Posterior vena cava (tissue), 2 donors: Measurements from ENCODE around the gene VCL. TPM values are rescaled to one million over a fixed set of nuclear protein-coding genes. Genes with fewer than 3 reads are reported as not detected.
"Not testable (repeated sequence)": the region's sequence is repeated elsewhere in the genome, so short reads cannot be mapped to it uniquely, and the experiment has no call there.

ENCODE experiments used
- DNase-seq: peaks from one replicate; pipeline ENCODE4 v3.0.0-alpha.2; 2020; ENCODE audit warnings: low spot score
- intact Hi-C, 2 donors: fragments of 100-400 bp; cut with DNase I; formaldehyde crosslinking; loops; one replicate each; pipeline versions ENCODE4 v1.14.1 to v1.14.2; 2022 to 2023
- total RNA-seq, 2 donors: library from RNA; stranded (reverse); fragmentation: NEBNext Ultra II Directional; extraction: Animal tissue kit (Norgen Biotek cat#: 25700); gene quantifications; one replicate each; pipeline ENCODE4 v1.2.1, GENCODE V29; 2021
- donor health status: DM: yes; HTN: yes; CAD: no.
- donor health status: DM: yes; HTN: yes; CAD: no.

Gene VCL
- total RNA-seq, 2 donors from 2014 or later: 419 to 480 TPM

GRCh38 chr10:74029943-74030342, 32.0 kb downstream of the VCL start:
- no peak for DNase-seq
- intact Hi-C loops: loop anchor here in 1 of 2 donors (10.0 kb wide), 1 partner anchor 45 kb away; no protein-coding TSS in a partner anchor

GRCh38 chr10:74032208-74032607, 34.3 kb downstream of the VCL start:
- intact Hi-C loops, DNase-seq: not testable (repeated sequence)

GRCh38 chr10:74032900-74033655, 35.2 kb downstream of the VCL start:
- DNase-seq: no peak
- intact Hi-C loops: no loop called here

GRCh38 chr10:74033702-74034101, 35.8 kb downstream of the VCL start:
- intact Hi-C loops: no loop called here
- no peak for DNase-seq

- intact Hi-C loops: no loop called here
- DNase-seq: no peak
Observed at GRCh38 chr10:74034301-74034700, 36.4 kb downstream of the VCL start.

- DNase-seq: no peak
- intact Hi-C loops: no loop called here
Observed at GRCh38 chr10:74035303-74035702, 37.4 kb downstream of the VCL start.

GRCh38 chr10:74036474-74036873, 38.6 kb downstream of the VCL start:
- intact Hi-C loops: no loop called here
- no peak for DNase-seq

GRCh38 chr10:74039561-74040145, 41.7 kb downstream of the VCL start:
- intact Hi-C loops: no loop called here
- no peak for DNase-seq

GRCh38 chr10:74040200-74041126, 42.5 kb downstream of the VCL start:
- no peak for DNase-seq
- intact Hi-C loops: no loop called here

GRCh38 chr10:74044419-74044818, 46.5 kb downstream of the VCL start:
- no peak for DNase-seq
- intact Hi-C loops: no loop called here

GRCh38 chr10:74047304-74047703, 49.4 kb downstream of the VCL start:
- intact Hi-C loops: no loop called here
- DNase-seq: no peak

- intact Hi-C loops: no loop called here
Observed at GRCh38 chr10:74047871-74048270, 50.0 kb downstream of the VCL start.

GRCh38 chr10:74048433-74048832, 50.5 kb downstream of the VCL start:
- no peak for DNase-seq
- intact Hi-C loops: no loop called here

More at GRCh38 chr10:74047871-74048270, 50.0 kb downstream of the VCL start:
- no peak for DNase-seq

GRCh38 chr10:74049955-74050354, 52.0 kb downstream of the VCL start:
- intact Hi-C loops: no loop called here
- no peak for DNase-seq

GRCh38 chr10:74050653-74051052, 52.7 kb downstream of the VCL start:
- intact Hi-C loops: no loop called here
- no peak for DNase-seq

- DNase-seq: no peak
- intact Hi-C loops: no loop called here
Observed at GRCh38 chr10:74051736-74052342, 53.9 kb downstream of the VCL start.

GRCh38 chr10:74052994-74053393, 55.1 kb downstream of the VCL start:
- no peak for DNase-seq
- intact Hi-C loops: no loop called here

- intact Hi-C loops: no loop called here
- DNase-seq: no peak
Observed at GRCh38 chr10:74055383-74056049, 57.6 kb downstream of the VCL start.
